Astrocyte of the hippocampus (primary cell): ENCODE results near the gene CACNA2D2.
A peak's percentile ranks its signal among the peaks of the same experiment; 100 is the strongest.

ENCODE experiments used
- DNase-seq: peaks from one replicate; pipeline ENCODE4 v3.0.0; 2011; ENCODE audit warnings: low read depth, low spot score

Gene CACNA2D2

GRCh38 chr3:50347187-50347813 lies 156.1 kb downstream of the CACNA2D2 start:
- peak; percentile 87 for DNase-seq

- peak; percentile 65 for DNase-seq
Observed at GRCh38 chr3:50345586-50346234, 157.7 kb downstream of the CACNA2D2 start, which contains the start of gene ZMYND10. Gene ZMYND10, minus strand, starts transcription at chr3:50345732. Its CDS starts 153 bp downstream, at chr3:50345579.

GRCh38 chr3:50345008-50345407 lies 158.4 kb downstream of the CACNA2D2 start:
- DNase-seq, result no peak

- DNase-seq, result no peak
Observed at GRCh38 chr3:50342813-50343633, 160.4 kb downstream of the CACNA2D2 start.

GRCh38 chr3:50341996-50342650 lies 161.3 kb downstream of the CACNA2D2 start:
- no peak for DNase-seq

GRCh38 chr3:50341537-50341936 lies 161.9 kb downstream of the CACNA2D2 start:
- DNase-seq, result no peak

DNA sequence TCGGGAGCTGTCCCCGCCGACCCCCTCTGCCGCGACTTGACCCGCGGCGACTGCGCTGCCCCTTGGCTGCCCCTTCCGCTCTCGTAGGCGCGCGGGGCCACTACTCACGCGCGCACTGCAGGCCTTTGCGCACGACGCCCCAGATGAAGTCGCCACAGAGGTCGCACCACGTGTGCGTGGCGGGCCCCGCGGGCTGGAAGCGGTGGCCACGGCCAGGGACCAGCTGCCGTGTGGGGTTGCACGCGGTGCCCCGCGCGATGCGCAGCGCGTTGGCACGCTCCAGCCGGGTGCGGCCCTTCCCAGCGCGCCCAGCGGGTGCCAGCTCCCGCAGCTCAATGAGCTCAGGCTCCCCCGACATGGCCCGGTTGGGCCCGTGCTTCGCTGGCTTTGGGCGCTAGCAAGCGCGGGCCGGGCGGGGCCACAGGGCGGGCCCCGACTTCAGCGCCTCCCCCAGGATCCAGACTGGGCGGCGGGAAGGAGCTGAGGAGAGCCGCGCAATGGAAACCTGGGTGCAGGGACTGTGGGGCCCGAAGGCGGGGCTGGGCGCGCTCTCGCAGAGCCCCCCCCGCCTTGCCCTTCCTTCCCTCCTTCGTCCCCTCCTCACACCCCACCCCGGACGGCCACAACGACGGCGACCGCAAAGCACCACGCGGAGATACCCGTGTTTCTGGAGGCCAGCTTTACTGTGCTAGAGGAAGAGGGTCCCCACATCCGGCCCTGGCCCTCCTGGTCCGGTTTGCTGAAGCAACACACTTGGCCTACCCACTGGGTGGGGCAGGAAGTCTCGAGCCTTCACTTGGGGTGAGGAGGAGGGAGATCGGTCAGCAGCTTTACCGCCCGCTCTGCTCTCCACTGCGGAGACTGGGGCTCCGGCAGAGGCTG lies 162.7 kb downstream of the CACNA2D2 start, which contains the start of gene RASSF1:
TSS of gene RASSF1 (minus strand) at position 389 of the 882 bp plus-strand sequence. CDS start at position 358, 31 bp downstream.
- no peak for DNase-seq

DNA sequence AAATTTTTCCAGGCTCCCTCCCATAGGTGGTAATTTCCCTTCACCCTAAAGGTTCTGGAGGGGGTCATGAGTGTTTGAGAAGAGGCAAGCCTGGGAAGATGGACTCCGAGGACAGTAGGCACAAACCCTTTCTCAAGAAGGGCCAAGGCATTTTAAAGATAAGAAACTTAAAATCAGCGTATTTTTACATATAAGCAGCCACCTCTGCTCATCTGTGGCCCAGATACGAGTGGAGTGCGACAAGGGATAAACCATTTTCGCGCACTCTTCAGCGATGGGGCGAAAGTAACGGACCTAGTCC lies 163.3 kb downstream of the CACNA2D2 start:
- DNase-seq, result no peak

DNA sequence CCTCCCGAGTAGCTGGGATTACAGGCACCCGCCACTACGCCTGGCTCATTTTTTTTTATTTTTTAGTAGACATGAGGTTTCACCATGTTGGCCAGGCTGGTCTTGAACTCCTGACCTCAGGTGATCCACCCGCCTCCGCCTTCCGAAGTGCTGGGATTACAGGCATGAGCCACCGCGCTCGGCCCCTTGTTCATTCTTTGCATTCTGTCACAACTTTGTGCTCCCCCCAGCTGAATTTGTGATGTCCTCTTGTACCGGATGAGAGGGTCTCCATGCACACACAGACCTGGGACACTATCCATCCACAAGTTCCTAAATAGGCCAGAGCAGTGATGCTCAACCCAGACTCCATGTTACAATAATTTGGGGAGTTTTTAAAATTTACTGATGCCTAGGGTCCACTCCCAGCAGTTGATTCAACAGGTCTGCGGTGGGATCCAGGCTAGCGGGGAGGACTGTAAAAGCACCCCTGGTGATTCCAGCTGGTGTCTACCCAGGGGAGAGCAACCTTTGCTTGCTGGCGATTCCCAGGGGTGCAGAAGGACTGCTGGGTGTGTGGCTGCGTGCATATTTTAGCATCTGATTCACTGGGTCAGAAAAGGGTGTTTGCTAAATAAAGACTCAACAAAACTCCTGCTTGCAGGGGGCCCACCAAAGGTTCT lies 163.8 kb downstream of the CACNA2D2 start:
- DNase-seq, result no peak

- DNase-seq, result no peak
Observed at GRCh38 chr3:50338965-50339364, 164.5 kb downstream of the CACNA2D2 start.

DNA sequence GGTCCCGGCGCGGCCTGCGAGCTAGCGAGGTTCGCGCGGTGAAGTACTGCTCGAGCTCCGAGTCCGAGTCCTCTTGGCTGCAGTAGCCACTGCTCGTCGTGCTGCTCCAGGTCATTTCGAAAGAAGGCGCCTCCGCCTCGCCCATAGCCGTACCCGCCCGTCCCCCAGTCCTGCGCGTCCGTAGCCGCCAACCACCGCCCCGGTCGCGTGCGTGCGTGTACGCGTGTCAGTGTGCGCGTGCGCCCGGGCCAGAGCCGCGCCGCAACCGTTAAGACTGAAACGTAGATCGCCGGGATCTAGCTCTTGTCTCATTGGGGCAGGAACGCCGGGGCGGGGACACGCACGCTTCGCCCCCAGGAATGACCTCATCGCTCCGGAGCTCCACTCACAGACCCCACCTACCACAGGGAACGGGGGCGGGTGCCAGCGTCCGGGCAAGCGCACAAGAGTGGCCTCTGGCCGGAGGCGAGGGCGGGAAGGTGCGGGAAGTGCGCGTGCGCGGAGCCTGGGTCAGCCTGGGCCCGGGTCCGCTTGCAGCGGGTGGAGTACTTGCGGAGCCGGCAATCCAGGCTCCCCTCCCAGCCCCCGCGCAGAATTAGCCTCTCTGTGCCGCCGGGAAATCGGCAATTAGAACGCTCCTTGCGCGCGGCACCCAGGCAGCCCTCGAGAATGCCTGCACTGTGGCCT lies 166.1 kb downstream of the CACNA2D2 start:
- peak; percentile 100 for DNase-seq

DNA sequence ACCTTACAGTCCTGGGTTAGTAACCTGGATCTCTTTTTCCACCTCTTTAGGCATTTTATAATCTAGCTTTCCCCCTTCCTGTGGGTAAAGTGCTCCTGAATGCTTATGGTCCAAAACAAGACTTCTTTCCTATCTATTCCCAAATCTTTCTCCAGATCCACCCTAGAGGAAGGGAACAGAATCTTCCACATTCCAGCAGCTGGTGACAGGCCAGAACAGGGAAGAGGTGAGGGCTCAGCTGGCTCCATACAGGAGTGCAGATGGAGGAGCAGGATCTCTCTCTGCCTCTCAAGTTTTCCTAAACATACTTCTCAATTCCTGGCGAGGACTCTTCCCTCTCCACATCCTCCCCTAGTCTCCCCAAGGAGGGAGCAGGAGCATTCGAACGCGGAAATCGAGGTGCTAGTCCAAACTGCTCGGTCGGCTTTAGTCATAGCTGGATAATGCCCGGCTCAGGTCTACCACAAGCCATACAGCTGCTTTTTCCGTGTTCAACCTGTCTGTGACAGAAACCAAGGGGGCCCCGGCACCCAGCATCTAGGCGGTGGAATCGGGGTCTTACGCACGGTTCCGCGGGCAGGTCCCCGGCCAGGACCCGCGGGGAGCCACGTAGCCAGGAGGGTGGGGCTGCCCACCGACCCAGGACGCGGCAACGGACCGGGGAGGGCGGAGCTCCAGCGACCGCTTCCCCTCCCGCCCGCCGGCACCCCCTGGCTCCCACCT lies 166.8 kb downstream of the CACNA2D2 start:
- no peak for DNase-seq

GRCh38 chr3:50334339-50335075 lies 168.9 kb downstream of the CACNA2D2 start:
- no peak for DNase-seq

- DNase-seq, result no peak
Observed at GRCh38 chr3:50333744-50334328, 169.6 kb downstream of the CACNA2D2 start.

GRCh38 chr3:50331364-50331907 lies 172.0 kb downstream of the CACNA2D2 start:
- DNase-seq, result no peak

GRCh38 chr3:50330330-50330729 lies 173.1 kb downstream of the CACNA2D2 start:
- DNase-seq, result no peak

DNA sequence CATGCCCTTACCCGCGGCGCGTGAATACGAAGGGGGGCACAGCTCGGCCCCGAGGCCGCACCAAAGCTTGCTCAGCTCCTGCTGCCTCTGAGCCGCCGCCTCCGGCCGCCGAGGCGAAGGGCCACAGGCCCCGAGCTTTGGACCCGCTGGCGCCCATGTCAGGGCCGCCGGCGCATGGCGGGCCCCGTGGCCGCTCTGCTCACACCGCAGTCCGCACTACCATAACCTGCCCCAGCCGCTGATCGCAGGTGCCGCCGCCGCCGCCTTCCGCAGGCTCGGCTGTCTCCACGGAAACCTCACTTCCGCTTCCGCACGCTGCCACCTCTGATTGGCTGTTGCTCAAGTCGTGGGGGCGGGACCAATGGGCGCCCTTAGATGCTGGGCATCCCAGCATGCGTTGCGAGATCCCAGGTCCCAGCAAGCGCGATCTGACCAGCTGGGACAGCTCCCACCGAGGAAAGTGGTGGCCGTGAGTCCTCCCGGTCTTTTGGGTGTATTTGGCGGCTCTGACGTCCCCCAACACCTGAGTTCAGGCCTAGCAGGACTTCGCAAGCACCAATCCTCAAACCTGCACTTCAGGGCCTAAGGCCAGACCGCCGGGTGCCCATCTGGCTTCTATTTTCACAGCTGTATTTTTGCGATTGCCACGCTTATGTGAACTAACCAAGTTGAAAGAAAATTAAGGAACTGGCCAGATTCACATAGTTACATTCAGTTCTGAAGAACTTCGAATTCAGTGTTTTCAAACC lies 175.3 kb downstream of the CACNA2D2 start, which contains the start of gene TUSC2:
TSS of gene TUSC2 (minus strand) at position 281 of the 749 bp plus-strand sequence. CDS start at position 157, 124 bp downstream.
- peak; percentile 99 for DNase-seq
